ENCODE data around the gene PRSS22.

PRSS22 gene

GRCh38 chr16:2879854-2880508, 22.0 kb upstream of the PRSS22 start:
- no peak for DNase-seq

GRCh38 chr16:2874912-2875362, 17.0 kb upstream of the PRSS22 start:
- peak; percentile 70 for DNase-seq

GRCh38 chr16:2874032-2874911, 16.3 kb upstream of the PRSS22 start:
- no peak for DNase-seq

- DNase-seq, result no peak
Measured at GRCh38 chr16:2871926-2872325, 14.0 kb upstream of the PRSS22 start.

GRCh38 chr16:2867987-2868789, 10.2 kb upstream of the PRSS22 start:
- DNase-seq, result peak; percentile 93

- DNase-seq, result no peak
Measured at GRCh38 chr16:2867661-2867986, 9.7 kb upstream of the PRSS22 start.

GRCh38 chr16:2866431-2866830, 8.5 kb upstream of the PRSS22 start:
- no peak for DNase-seq

GRCh38 chr16:2865651-2866050, 7.7 kb upstream of the PRSS22 start:
- no peak for DNase-seq

- DNase-seq, result no peak
Measured at GRCh38 chr16:2860826-2861567, 3.0 kb upstream of the PRSS22 start.

- DNase-seq, result no peak
Measured at GRCh38 chr16:2859686-2860265, 1.8 kb upstream of the PRSS22 start.

- DNase-seq, result no peak
Measured at GRCh38 chr16:2858245-2859025, 465 bp upstream of the PRSS22 start.

GRCh38 chr16:2856686-2857450, 1.1 kb downstream of the PRSS22 start:
- no peak for DNase-seq

GRCh38 chr16:2856061-2856670, 1.8 kb downstream of the PRSS22 start:
- no peak for DNase-seq

- no peak for DNase-seq
Measured at GRCh38 chr16:2855536-2855935, 2.4 kb downstream of the PRSS22 start.

- no peak for DNase-seq
Measured at GRCh38 chr16:2854700-2855309, 3.2 kb downstream of the PRSS22 start.

- DNase-seq, result no peak
Measured at GRCh38 chr16:2853531-2854073, 4.4 kb downstream of the PRSS22 start.

- DNase-seq, result no peak
Measured at GRCh38 chr16:2852731-2853507, 5.1 kb downstream of the PRSS22 start.

- no peak for DNase-seq
Measured at GRCh38 chr16:2852003-2852730, 5.8 kb downstream of the PRSS22 start.
